GM12872 (cell line): ENCODE data around the gene NR6A1.

Experiments
- TF ChIP-seq, protein P1 (sequence below): IDR thresholded peaks from 3 replicates; pipeline ENCODE4 v1.5.1; 2011; ENCODE audit warnings: low read depth, mild to moderate bottlenecking, low read length, moderate library complexity; ENCODE audit not compliant: insufficient read depth

The NR6A1 gene

DNA sequence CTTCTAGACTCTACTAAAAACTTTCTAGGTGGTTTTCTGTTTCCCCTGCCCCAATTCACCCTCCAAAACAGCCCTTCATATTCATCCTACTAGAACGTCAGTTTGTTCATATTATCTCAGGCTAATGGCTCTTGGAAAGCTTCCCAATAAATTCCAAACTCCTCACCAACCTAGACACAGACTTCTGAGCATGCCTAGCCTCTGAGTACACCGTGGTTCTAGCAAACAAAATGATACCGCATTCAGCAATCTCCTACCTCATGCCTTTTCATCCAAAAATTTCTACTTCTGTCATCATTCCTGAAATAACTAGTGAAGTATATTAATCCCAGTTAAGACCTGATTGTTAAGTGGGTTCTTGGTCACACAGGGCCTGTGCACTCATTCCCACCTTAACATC is 217.4 kb downstream of the NR6A1 start:
- TF ChIP-seq, protein P1, sequence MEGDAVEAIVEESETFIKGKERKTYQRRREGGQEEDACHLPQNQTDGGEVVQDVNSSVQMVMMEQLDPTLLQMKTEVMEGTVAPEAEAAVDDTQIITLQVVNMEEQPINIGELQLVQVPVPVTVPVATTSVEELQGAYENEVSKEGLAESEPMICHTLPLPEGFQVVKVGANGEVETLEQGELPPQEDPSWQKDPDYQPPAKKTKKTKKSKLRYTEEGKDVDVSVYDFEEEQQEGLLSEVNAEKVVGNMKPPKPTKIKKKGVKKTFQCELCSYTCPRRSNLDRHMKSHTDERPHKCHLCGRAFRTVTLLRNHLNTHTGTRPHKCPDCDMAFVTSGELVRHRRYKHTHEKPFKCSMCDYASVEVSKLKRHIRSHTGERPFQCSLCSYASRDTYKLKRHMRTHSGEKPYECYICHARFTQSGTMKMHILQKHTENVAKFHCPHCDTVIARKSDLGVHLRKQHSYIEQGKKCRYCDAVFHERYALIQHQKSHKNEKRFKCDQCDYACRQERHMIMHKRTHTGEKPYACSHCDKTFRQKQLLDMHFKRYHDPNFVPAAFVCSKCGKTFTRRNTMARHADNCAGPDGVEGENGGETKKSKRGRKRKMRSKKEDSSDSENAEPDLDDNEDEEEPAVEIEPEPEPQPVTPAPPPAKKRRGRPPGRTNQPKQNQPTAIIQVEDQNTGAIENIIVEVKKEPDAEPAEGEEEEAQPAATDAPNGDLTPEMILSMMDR: no peak

DNA sequence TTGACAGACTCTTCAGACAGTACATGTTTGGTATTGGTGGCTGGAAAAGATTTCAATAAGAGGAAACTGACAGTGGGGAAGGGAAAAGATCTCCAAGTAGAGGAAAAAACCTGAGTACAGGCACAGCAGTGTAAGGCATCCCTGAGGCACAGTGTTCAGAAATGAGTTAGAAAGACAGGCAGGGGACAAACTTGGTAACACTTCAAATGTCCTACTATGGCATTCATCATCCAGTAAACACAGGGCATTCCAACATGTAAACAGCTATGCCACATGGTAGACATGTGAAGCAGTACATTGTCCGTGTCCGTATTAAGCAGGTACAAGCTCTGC is 218.9 kb downstream of the NR6A1 start:
- TF ChIP-seq, protein P1: no peak

DNA sequence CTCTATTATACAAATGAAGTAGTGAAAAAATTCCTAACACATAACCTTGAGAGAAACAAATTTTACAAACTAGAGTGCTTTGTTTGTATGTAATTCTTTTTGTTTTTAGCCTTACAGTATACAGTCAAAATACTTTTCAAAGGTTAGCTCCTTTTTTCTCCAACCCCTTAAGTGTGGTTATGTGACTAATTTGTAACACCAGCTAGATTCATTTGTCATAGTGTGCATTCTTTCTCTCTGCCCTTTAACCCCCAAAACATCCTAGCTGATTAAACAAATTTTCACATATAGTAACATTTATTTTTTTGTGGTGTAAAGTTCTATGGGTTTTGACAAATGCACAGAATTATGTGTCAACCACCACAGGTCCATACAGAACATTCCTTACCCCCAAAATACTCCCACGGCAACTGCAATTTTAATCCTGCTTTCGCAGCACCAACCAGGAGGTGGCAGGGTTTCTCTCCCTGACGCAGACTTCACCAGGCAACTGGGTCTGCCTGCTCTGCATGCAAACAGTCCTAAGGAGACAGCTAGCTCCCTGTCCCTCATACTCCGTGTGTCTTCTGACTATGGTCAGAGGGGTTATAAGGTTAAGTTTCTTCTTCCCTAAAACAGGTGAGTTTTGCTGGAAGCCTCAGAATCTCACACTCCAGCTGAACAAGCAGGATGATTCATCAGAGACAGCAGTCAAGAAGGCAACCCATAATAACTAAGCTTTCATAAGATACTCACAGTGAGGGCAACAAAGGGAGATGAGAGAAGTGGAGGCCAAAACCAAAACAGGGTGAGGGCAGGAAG is 219.4 kb downstream of the NR6A1 start:
- TF ChIP-seq, protein P1: peak; percentile 72

DNA sequence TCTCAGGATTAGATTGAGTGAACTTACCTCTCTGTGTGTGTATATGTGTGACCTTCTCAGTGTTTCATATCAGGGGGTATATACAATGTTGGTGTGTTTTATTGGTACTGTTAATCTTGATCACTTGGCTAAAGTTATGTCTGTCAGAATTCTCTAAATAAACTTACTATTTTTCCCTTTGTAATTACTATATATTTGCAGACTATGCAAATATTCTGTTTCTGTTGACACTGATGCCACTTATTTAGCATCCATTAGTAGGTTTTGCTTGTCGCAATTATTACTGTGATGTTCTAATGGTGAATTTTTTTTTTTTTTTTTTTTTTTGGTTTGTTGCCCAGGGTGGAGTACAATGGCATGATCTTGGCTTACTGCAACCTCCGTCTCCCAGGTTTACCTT is 221.0 kb downstream of the NR6A1 start:
- TF ChIP-seq, protein P1: no peak

DNA sequence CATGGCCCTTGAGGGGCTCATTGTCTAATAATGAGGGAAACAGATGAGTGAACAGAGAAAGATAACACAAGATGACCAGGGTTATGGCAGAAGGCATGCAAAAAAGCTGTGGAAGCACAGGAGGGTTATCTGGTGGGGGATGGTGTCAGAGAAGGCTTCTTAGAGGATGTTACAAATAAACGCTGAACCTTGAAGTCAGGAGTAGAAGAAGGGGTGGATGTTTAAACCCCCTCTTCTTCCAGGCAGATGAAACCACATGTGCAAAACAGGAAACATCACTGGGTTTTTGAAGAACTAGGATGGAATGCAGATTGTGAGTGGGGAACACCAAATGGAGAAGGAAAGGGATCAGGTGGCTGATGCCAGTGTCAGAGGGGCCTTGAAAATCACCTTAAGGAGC is 222.1 kb downstream of the NR6A1 start:
- TF ChIP-seq, protein P1: no peak

DNA sequence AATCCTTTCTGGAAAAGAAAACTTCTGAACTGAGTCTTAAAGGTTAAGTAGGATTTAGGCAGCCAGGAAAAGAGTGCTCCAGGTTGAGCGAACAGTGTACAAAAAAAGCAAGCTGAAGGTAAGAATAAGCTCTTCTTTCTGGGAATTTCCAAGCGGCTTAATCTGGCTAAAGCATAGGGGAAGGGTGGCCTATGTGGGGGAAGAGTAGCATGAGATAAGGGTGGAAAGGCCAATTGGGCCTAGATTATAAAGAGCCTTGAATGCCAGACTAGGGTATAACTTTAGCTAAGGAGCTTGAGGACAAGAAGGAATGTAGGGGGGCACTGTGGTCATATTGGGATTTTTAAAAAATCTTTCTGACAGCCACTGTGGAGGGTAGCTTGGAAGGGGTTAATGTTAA is 226.6 kb downstream of the NR6A1 start:
- TF ChIP-seq, protein P1: no peak

DNA sequence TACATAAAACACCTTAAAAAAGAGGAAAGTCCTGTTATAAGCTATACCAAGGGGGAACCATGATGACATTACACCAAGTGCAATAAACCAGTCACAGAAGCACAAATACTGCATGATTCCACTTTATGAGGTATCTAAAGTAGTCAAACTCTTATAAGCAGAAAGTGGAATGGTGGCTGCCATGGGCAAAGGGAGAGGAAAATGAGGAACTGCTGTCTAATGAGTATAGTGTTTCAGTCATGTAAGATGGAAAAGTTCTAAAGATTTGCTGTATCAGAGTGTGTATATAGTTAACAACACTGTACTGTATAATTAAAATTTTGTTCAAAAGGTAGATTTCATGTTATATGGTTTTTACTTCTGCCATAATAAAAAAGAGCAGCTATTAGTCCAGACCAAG is 229.3 kb downstream of the NR6A1 start:
- TF ChIP-seq, protein P1: no peak
